GM18526 (cell line): ENCODE results near the gene MATK.

Source experiments
- POLR2A ChIP-seq: IDR thresholded peaks from 3 replicates; pipeline ENCODE4 v1.6.1; 2011; ENCODE audit not compliant: insufficient read length; ENCODE audit errors: extremely low read depth

The MATK gene

DNA sequence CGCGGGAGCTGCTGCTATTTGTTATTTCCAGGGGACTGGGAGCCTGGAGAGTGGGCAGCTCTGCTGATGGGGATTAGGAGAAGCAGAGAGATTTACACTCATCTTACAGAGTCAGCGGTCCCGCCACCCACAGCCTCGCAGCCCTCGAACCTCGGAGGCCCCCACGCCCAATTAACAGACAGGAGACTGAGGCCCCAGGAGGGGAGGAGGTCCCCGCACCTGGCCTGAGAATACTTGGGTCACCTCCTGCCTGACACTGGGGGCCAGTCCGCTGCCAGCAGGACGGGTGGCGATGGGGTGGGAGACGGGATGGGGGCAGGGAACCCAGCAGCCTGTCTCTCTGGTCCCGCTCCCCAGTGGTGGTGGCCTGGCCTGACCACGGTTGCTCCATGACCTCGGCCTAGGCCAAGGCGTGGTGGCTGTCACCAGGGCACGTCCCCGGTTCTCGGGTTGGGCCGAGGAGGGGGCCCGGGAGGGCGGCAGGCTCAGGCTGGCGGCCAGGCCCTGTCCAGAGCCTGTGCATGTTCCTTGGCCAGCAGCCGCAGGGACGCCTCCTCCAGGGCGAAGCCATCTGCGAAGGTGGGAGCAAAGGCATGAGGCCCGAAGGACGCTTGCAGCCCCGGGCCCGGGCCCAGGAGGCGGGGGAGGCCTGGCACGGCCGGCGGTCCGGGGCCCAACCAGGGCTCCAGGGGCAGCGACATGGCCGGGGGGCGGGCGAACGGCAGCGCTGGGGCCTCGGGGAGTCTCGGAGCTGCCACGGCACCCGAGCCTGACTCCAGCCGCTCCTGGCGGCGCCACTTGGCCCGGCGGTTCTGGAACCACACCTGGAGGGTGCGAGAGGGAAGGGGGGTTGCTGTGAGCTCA lies 15.8 kb downstream of the MATK start:
- TF ChIP-seq POLR2A, result no peak

- no peak for TF ChIP-seq POLR2A
These were observed 16.7 kb downstream of the MATK start for GRCh38 chr19:3769494-3769893.

- TF ChIP-seq POLR2A, result no peak
These were observed 17.5 kb downstream of the MATK start for GRCh38 chr19:3768748-3769099.

- TF ChIP-seq POLR2A, result no peak
These were observed 18.0 kb downstream of the MATK start for GRCh38 chr19:3768015-3768747.

- TF ChIP-seq POLR2A, result no peak
These were observed 19.1 kb downstream of the MATK start for GRCh38 chr19:3767050-3767449.

DNA sequence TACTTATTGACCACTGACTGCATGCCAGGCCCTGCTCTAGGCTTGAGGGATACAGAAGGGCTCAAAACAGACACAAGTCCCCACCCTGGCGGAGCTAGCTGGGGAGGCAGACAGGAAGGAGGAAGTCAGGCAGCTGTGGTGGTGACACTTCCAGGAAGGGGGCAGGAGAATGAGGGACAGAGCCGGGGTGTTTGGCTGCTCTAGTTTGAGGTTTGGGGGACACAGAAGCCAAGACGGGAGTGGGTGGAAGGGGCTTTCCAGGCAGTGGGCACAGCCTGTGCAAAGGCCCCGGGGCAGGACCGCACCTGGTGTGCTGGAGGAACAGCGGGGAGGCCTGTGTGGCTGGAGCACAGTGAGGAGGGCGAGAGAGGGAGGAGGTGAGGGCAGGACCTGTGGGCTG lies 19.7 kb downstream of the MATK start:
- no peak for TF ChIP-seq POLR2A

DNA sequence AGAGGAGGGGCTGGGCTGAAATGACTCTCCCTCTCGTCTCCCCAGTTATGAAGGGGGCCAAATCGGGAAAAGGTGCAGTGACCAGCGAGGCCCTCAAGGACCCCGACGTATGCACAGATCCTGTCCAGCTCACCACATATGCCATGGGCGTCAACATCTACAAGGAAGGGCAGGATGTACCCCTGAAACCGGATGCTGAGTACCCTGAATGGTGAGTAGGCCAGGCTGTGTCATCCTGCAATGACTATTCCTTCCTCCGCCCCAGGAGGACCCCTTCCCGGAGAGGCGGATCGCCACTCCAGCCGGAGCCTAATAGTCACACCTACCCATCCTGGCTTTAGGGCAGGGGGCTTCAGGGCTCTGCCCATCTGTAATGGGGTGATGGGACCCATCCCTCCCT lies 21.1 kb downstream of the MATK start:
- TF ChIP-seq POLR2A, result no peak

GRCh38 chr19:3762501-3763459 lies 23.4 kb downstream of the MATK start, which contains the start of gene MRPL54:
Gene MRPL54, plus strand, starts transcription at chr19:3762682. Its CDS starts 19 bp downstream, at chr19:3762701.
- peak; percentile 86 for TF ChIP-seq POLR2A

- no peak for TF ChIP-seq POLR2A
These were observed 24.1 kb downstream of the MATK start for GRCh38 chr19:3762130-3762473.

GRCh38 chr19:3761382-3762129 lies 24.6 kb downstream of the MATK start, which contains the start of gene APBA3:
Gene APBA3, minus strand, starts transcription at chr19:3761692. Its CDS starts 1,428 bp downstream, at chr19:3760264.
- TF ChIP-seq POLR2A, result peak; percentile 88

DNA sequence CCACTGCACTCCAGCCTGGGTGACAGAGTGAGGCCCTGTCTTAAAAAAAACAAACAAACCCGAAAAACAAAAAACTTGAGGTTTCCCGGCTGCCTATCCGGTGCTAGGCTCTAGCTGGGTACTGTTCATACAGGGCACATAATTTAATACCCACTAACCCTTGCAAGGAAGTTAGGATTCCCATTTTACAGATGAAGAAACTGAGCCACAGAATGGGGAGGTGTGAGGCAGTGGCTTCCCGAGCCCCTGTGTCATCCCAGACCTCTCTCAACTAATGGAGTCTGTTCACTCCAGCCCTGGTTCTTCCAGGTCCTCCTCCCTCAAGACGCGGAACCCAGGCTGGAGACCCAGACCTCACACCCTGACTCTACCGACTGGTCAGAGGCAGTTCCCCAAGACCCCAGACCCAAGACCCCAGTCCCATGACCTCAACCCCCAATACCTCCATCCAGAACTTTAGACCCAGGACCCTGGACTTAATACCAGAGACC lies 25.3 kb downstream of the MATK start:
- no peak for TF ChIP-seq POLR2A

GRCh38 chr19:3759482-3760254 lies 26.5 kb downstream of the MATK start:
- TF ChIP-seq POLR2A, result no peak

DNA sequence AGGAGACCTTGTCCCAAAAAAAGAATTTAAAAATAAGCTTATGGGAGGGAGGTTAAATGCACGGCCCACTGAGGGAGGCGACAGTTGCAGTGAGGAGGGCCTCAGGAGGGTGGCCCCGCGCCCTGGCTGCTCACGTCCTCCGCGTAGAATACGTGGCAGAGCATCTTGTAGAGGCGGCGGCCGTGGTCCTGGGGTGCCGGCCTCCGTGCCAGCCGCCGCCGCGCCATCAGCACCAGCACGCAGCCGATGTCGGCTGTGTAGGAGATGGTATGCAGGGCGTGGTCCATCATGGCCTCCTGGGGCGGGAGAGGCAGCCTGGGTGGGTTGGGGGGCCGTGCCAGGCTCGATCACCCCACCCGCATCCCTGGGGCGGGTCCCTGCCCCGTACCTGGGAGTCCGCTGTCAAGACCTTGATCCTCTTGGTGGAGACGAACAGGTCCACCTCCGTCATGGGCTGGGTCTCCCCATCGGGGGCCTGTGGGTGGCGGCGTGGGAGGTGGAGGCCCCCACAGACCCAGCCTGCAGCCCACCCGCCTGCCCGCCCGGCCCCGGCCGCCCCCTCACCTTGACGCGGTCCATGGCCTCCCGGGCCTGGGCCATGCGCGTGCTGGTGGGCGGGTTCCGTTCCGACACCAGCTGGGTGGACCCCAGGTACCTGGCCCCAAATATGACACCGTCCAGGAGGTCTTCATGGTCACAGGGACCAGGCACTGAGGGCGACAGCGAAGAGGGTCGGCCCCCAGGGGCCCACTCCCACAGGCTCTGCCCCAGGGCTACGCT lies 32.4 kb downstream of the MATK start:
- no peak for TF ChIP-seq POLR2A
